Fibroblast of skin of scalp (primary cell): Measurements from ENCODE around the gene EEFSEC.

ENCODE experiments used
- DNase-seq: peaks from one replicate; pipeline ENCODE4 v3.0.0-alpha.2; 2013

The EEFSEC gene

GRCh38 chr3:128397484-128397883 is 244.2 kb downstream of the EEFSEC start:
- no peak for DNase-seq

- DNase-seq: no peak
Observed at GRCh38 chr3:128398586-128398985, 245.3 kb downstream of the EEFSEC start.

GRCh38 chr3:128399221-128399915 is 246.1 kb downstream of the EEFSEC start:
- DNase-seq: no peak

GRCh38 chr3:128400671-128401070 is 247.4 kb downstream of the EEFSEC start:
- DNase-seq: no peak

GRCh38 chr3:128402319-128402718 is 249.0 kb downstream of the EEFSEC start:
- no peak for DNase-seq

GRCh38 chr3:128402998-128403397 is 249.7 kb downstream of the EEFSEC start:
- no peak for DNase-seq

- DNase-seq: no peak
Observed at GRCh38 chr3:128404276-128405068, 251.2 kb downstream of the EEFSEC start.

- no peak for DNase-seq
Observed at GRCh38 chr3:128405554-128406277, 252.4 kb downstream of the EEFSEC start.

- no peak for DNase-seq
Observed at GRCh38 chr3:128407247-128407646, 254.0 kb downstream of the EEFSEC start.

- DNase-seq: no peak
Observed at GRCh38 chr3:128408012-128408692, 254.9 kb downstream of the EEFSEC start.

- no peak for DNase-seq
Observed at GRCh38 chr3:128408693-128409623, 255.7 kb downstream of the EEFSEC start.

GRCh38 chr3:128409624-128410581 is 256.6 kb downstream of the EEFSEC start:
- DNase-seq: no peak

- DNase-seq: no peak
Observed at GRCh38 chr3:128410669-128411573, 257.6 kb downstream of the EEFSEC start.

- DNase-seq: no peak
Observed at GRCh38 chr3:128411574-128412064, 258.3 kb downstream of the EEFSEC start.

- no peak for DNase-seq
Observed at GRCh38 chr3:128412180-128413002, 259.1 kb downstream of the EEFSEC start.

GRCh38 chr3:128413003-128413370 is 259.7 kb downstream of the EEFSEC start:
- DNase-seq: no peak

- DNase-seq: no peak
Observed at GRCh38 chr3:128413413-128414205, 260.3 kb downstream of the EEFSEC start.
